Measurements from ENCODE around the gene HOXC6. TPM values are rescaled to one million over a fixed set of nuclear protein-coding genes. Genes with fewer than 3 reads are reported as not detected.

HOXC6 gene
- total and polyA plus RNA-seq, 8 donors: 0.46 to 2.0 (median 1.0) TPM; not detected in 5

DNA sequence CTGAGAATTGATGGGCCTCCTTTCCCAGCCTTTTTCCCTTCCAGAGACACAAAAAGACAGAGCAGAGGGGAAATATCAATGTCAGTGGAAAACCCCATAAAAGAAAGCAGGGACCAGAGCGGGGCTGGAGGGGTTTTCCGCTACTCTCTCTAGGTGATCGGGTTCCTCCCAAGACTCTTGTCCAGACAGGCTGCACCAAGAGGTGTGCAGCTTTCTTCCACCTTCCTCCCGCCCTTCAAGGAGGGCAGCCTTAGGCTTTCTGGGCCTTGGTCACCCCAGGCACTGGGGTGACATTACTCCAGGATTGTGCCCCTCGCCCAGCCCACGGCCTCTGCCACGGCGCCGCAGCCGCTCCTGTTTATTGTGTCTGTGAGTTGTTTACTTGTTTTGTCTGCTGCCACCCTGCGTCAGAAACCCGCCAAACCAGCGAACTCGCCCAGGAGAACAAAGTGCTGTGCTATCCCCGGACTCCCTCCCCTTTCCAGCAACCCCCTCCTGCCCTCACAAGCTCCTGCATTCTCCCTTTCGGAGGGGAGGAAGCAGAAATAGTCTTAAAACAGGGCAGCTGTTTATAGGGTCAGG is 6.7 kb upstream of the HOXC6 start:
- Histone ChIP-seq H3K4me3 (no peak overlapping the region), H3K27ac (no peak overlapping the region), H3K9me3 (no peaks in the 10 kb centered on the region), H3K4me1 (peaks cover 24 to 41% (median 33%) of the 10 kb centered on the region in 4 donors), H3K27me3 (peaks cover 14 to 100% (median 98%) of the 10 kb centered on the region in 3 donors), H3K36me3 (no peaks in the 10 kb centered on the region)
- DNase-seq: no peak
- intact Hi-C loops (cut with DNase I; ENCODE audit: low total_unique reads): no loop called here
- 18 to 34% (median 22%) methylated on average over 16 of the region's 16 CpGs for WGBS, 5 donors
- no peak for TF ChIP-seq CTCF (IDR thresholded peaks at IDR 0.05)
- no peak for TF ChIP-seq EP300 (IDR thresholded peaks at IDR 0.05)
- no peak for TF ChIP-seq POLR2A (IDR thresholded peaks at IDR 0.05)
- no peak for TF ChIP-seq POLR2AphosphoS5 (IDR thresholded peaks at IDR 0.05)

DNA sequence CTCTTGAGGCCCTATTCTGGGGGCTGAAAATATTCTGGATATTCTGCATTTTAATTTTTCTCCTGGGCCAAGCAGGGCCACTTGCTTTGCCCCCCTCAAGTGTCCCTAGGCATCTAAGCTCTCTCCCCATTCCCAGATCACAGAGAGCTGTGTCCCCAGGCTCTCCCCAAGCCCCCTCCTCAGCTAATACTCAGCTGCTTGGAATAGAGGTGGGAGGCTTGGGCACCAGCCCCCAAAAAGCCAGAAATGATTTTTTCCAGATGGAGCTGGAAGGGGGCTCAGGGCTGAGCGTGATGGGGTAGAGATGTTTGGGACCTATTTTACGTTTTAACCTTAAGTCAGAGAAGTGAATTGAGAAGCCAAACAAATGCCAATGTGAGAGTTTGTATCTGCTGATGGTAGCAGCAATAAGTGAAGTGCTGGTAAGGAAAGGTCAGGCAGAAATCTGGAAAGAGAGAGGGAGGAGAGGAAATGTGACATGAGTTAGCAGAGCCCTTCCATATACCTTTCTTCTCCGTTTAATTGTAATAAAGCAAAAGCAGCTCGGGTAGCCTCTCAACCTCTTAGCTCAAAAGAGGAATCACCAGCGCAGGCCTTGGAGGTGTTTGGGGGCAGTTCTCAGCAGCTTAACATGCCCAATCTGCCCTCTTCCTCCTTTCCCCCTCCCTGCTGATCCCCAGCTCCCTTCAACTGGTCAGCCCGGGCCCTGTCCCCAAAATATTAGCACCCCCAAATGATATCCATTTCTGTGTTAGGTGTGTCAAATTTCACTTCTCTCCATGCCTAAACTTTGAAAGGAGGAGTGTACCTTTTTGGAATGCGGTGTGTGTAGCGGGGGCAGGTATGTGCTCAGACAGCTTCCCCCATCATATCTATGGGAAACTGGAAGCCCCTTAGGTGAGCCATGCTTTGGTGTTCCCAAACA is 5.0 kb upstream of the HOXC6 start:
- Histone ChIP-seq H3K9me3 (no peaks in the 10 kb centered on the region), H3K4me3 (no peak overlapping the region), H3K27ac (no peak overlapping the region), H3K27me3 (peaks cover 8 to 100% (median 98%) of the 10 kb centered on the region in 3 donors), H3K36me3 (no peaks in the 10 kb centered on the region), H3K4me1 (peaks cover 12 to 24% (median 16%) of the 10 kb centered on the region in 4 donors)
- TF ChIP-seq CTCF (IDR thresholded peaks at IDR 0.05): no peak
- TF ChIP-seq EP300 (IDR thresholded peaks at IDR 0.05): no peak
- DNase-seq: no peak
- intact Hi-C loops (cut with DNase I; ENCODE audit: low total_unique reads): no loop called here
- WGBS, 5 donors: 28 to 43% (median 39%) methylated on average over 7 to 8 of the region's 8 CpGs

GRCh38 chr12:54024127-54024526 is 4.1 kb upstream of the HOXC6 start:
- no peaks in the 10 kb centered on the region for H3K9me3 ChIP-seq
- H3K27me3 ChIP-seq: peaks cover 7 to 100% (median 98%) of the 10 kb centered on the region in 3 donors
- TF ChIP-seq POLR2AphosphoS5 (IDR thresholded peaks at IDR 0.05) (no peak), CTCF (IDR thresholded peaks at IDR 0.05) (no peak), EP300 (IDR thresholded peaks at IDR 0.05) (no peak), POLR2A (IDR thresholded peaks at IDR 0.05) (no peak)
- 20 to 35% (median 25%) methylated on average over 17 of the region's 17 CpGs for WGBS, 5 donors
- H3K27ac ChIP-seq: no peak overlapping the region
- DNase-seq: no peak
- H3K4me3 ChIP-seq: no peak overlapping the region
- intact Hi-C loops (cut with DNase I; ENCODE audit: low total_unique reads): no loop called here
- H3K36me3 ChIP-seq: no peaks in the 10 kb centered on the region
- H3K4me1 ChIP-seq: peaks cover 5 to 21% (median 15%) of the 10 kb centered on the region in 4 donors

DNA sequence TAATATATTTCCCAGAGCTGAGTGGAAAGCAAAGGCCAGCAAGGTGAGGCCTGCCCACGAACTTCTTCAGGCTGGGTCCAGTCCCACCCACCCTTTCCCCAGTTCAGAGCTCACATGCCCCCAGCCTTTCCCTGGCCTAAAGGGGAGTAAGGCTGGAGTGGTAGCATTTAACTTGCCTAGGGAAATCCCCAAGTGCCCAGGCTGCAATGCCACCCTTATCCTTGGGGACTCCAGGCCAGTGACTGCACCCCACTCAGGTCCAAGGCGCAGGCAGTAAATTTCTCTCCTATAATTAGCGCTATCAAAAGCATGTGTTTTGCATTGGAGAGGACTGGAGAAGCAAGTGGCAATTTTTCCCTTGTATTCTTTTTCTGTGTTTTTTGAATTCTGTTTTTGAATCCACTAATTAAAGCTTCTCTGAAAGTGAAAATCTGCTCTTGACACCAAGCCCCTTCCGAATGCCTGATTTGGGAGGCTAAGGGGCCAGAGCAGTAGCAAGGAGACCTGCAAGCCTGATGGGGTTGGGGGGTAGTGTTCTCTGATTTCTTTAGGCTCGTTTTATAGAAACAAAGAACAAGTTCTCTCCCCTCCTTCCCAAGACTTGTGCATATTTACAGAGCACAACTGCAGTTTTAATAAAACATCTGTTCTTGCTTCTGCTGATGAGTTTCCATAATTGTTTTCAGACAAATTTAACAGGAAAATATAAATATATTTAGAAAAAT is 3.5 kb upstream of the HOXC6 start:
- Histone ChIP-seq H3K36me3 (no peaks in the 10 kb centered on the region), H3K27ac (no peak overlapping the region), H3K27me3 (peaks cover 3 to 100% (median 98%) of the 10 kb centered on the region in 3 donors), H3K9me3 (no peaks in the 10 kb centered on the region), H3K4me1 (peaks cover 0 to 21% (median 13%) of the 10 kb centered on the region in 4 donors), H3K4me3 (no peak overlapping the region)
- DNase-seq: no peak
- TF ChIP-seq CTCF (IDR thresholded peaks at IDR 0.05) (no peak), POLR2A (IDR thresholded peaks at IDR 0.05) (no peak), EP300 (IDR thresholded peaks at IDR 0.05) (no peak), POLR2AphosphoS5 (IDR thresholded peaks at IDR 0.05) (no peak)
- intact Hi-C loops (cut with DNase I; ENCODE audit: low total_unique reads): loop anchor here (5.0 kb wide), 1 partner anchor 168 kb away; no protein-coding TSS in a partner anchor
- WGBS, 5 donors: 30 to 41% (median 41%) methylated on average over 5 of the region's 5 CpGs

All from stomach (tissue), 9 donors.